ENCODE measurements around the gene CTBP1. TPM values are rescaled to one million over a fixed set of nuclear protein-coding genes. Genes with fewer than 3 reads are reported as not detected.
"Not testable (repeated sequence)": the region's sequence is repeated elsewhere in the genome, so short reads cannot be mapped to it uniquely, and the experiment has no call there.

The CTBP1 gene
- total RNA-seq, 1 experiment from 2014 or later = 136 TPM

DNA sequence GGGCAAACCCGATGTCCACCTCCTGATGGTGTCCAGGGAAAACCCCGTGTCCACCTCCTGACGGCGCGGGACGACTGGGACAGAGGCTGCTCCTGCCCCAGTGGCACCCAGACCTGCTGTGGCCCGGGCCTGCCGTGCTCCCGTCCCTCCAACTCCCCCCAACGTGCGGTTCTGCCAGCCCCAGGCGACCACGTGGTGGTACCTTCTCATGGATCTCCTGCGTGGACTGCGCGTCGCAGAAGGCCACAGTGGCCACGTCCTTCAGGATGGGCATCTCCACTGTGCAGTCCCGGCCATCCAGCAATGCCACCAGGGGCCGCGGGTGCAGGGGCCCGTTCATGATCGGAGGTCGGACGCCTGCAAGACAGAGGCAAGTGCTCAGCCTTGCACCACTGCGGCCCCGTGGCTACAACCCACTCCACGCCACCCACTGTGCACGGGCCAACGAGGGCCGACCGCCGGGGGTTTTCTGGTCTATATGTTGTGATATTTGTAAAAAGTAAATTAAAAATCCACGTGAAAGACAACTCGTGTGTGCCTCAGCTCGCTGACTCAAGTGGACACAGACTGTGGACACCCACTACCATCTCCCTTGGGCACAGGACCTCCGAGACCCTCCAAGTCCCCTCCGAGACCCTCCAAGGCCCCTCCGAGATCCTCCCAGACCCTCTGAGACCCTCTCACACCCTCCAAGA, 10.8 kb downstream of the CTBP1 start:
- H3T11ph ChIP-seq (ENCODE audit: low read length) = no peak overlapping the region
- no peaks in the 10 kb centered on the region for H3K23me2 ChIP-seq (ENCODE audit: insufficient read length, low read depth, low read length, poor library complexity, severe bottlenecking)
- H3K79me1 ChIP-seq (ENCODE audit: insufficient read depth, low read depth, low read length, poor library complexity, severe bottlenecking) = peaks cover 4% of the 10 kb centered on the region
- H3K27me3 ChIP-seq (ENCODE audit: insufficient read depth, low read length) = no peaks in the 10 kb centered on the region
- no peak overlapping the region for H4K5ac ChIP-seq (ENCODE audit: insufficient read length, low read depth, low read length)
- no peaks in the 10 kb centered on the region for H4K20me1 ChIP-seq (ENCODE audit: control insufficient read depth, insufficient read depth, insufficient read length)
- H3K56ac ChIP-seq (ENCODE audit: insufficient read length, low read depth, low read length) = no peak overlapping the region
- Mint-ChIP-seq H3K9me3 (no peaks in the 10 kb centered on the region), H3K36me3 (ENCODE audit: insufficient read depth in 1 of 3, low read depth in 3 of 3) (peaks cover 30 to 59% (median 55%) of the 10 kb centered on the region in 3 experiments; a peak in 6 of 7 replicates), H3K4me3 (no peak overlapping the region; a peak in 1 of 5 replicates), H3K4me1 (no peaks in the 10 kb centered on the region), H3K27ac (no peak overlapping the region), H3K27me3 (ENCODE audit: low read depth) (no peaks in the 10 kb centered on the region)
- H3K9me3 ChIP-seq (ENCODE audit: control insufficient read depth, low read depth, low read length) = no peaks in the 10 kb centered on the region
- no peak overlapping the region for H3K18ac ChIP-seq (ENCODE audit: insufficient read length, low read depth, low read length)
- H4K8ac ChIP-seq (replicated peaks; ENCODE audit: insufficient read length, low read depth, low read length) = no peak overlapping the region
- no peak overlapping the region for H2BK15ac ChIP-seq (ENCODE audit: low read depth, low read length)
- no peak overlapping the region for H2BK12ac ChIP-seq (ENCODE audit: insufficient read length, low read depth, low read length)
- no peak for DNase-seq
- no peak overlapping the region for H2AK5ac ChIP-seq (ENCODE audit: insufficient read length, low read length)
- H2BK20ac ChIP-seq (ENCODE audit: low read depth, low read length, poor library complexity, severe bottlenecking) = no peak overlapping the region
- TF ChIP-seq, protein P1, sequence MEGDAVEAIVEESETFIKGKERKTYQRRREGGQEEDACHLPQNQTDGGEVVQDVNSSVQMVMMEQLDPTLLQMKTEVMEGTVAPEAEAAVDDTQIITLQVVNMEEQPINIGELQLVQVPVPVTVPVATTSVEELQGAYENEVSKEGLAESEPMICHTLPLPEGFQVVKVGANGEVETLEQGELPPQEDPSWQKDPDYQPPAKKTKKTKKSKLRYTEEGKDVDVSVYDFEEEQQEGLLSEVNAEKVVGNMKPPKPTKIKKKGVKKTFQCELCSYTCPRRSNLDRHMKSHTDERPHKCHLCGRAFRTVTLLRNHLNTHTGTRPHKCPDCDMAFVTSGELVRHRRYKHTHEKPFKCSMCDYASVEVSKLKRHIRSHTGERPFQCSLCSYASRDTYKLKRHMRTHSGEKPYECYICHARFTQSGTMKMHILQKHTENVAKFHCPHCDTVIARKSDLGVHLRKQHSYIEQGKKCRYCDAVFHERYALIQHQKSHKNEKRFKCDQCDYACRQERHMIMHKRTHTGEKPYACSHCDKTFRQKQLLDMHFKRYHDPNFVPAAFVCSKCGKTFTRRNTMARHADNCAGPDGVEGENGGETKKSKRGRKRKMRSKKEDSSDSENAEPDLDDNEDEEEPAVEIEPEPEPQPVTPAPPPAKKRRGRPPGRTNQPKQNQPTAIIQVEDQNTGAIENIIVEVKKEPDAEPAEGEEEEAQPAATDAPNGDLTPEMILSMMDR (conservative IDR thresholded peaks at IDR 0.05) = no peak
- no peak overlapping the region for H3K23ac ChIP-seq (ENCODE audit: insufficient read length, low read depth, low read length)
- no peak overlapping the region for H2AFZ ChIP-seq (ENCODE audit: low read length)
- no peak overlapping the region for H2BK120ac ChIP-seq (ENCODE audit: low read depth, low read length, poor library complexity, severe bottlenecking)
- no peak overlapping the region for H3K9ac ChIP-seq (ENCODE audit: extremely low read depth, insufficient read length, low read length)
- peaks cover 8% of the 10 kb centered on the region; the same call in 1 of the 2 replicates for H3K79me2 ChIP-seq (ENCODE audit: insufficient read depth, low read length)
- no peak overlapping the region for H3K14ac ChIP-seq (ENCODE audit: insufficient read depth, low read length)
- H4K91ac ChIP-seq (ENCODE audit: insufficient read length, low read depth, low read length) = no peak overlapping the region
- no peak overlapping the region for H3K27ac ChIP-seq (ENCODE audit: insufficient read length, low read depth, low read length)
- no peak overlapping the region for H3K4ac ChIP-seq (ENCODE audit: low read depth, low read length)
- no peak overlapping the region for H2BK5ac ChIP-seq (ENCODE audit: insufficient read length, low read length)
- H3K4me2 ChIP-seq (ENCODE audit: insufficient read depth, insufficient read length, low read length) = no peak overlapping the region
- no peaks in the 10 kb centered on the region for H3K4me1 ChIP-seq (ENCODE audit: insufficient read depth, low read length)
- WGBS (ENCODE audit: extremely low coverage, insufficient read length, low lambda C conversion rate) = no CpG with 5 or more reads among the region's 39 CpGs

DNA sequence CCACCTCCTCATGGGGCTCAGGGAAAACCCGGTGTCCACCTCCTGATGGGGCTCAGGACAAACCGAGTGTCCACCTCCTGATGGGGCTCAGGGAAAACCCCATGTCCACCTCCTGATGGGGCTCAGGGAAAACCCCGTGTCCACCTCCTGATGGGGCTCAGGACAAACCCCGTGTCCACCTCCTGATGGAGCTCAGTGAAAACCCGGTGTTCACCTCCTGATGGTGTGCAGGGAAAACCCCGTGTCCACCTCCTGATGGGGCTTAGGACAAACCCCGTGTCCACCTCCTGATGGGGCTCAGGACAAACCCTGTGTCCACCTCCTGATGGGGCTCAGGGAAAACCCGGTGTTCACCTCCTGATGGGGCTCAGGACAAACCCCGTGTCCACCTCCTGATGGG, 11.7 kb downstream of the CTBP1 start:
- H3K9me3 Mint-ChIP-seq; H3K9me3 ChIP-seq (ENCODE audit: control insufficient read depth, low read depth, low read length); H3K4me2 ChIP-seq (ENCODE audit: insufficient read depth, insufficient read length, low read length); H3K79me2 ChIP-seq (ENCODE audit: insufficient read depth, low read length); H3K23ac ChIP-seq (ENCODE audit: insufficient read length, low read depth, low read length); H2BK12ac ChIP-seq (ENCODE audit: insufficient read length, low read depth, low read length); H3K4me1 ChIP-seq (ENCODE audit: insufficient read depth, low read length); DNase-seq; H3K9ac ChIP-seq (ENCODE audit: extremely low read depth, insufficient read length, low read length); H4K8ac ChIP-seq (replicated peaks; ENCODE audit: insufficient read length, low read depth, low read length); H3T11ph ChIP-seq (ENCODE audit: low read length); H3K27me3 Mint-ChIP-seq (ENCODE audit: low read depth); H3K4ac ChIP-seq (ENCODE audit: low read depth, low read length); H4K20me1 ChIP-seq (ENCODE audit: control insufficient read depth, insufficient read depth, insufficient read length); H2AK5ac ChIP-seq (ENCODE audit: insufficient read length, low read length); H3K27ac Mint-ChIP-seq; H3K14ac ChIP-seq (ENCODE audit: insufficient read depth, low read length); H3K4me3 Mint-ChIP-seq; H4K5ac ChIP-seq (ENCODE audit: insufficient read length, low read depth, low read length); H3K27ac ChIP-seq (ENCODE audit: insufficient read length, low read depth, low read length); H2BK20ac ChIP-seq (ENCODE audit: low read depth, low read length, poor library complexity, severe bottlenecking); H4K91ac ChIP-seq (ENCODE audit: insufficient read length, low read depth, low read length); H3K23me2 ChIP-seq (ENCODE audit: insufficient read length, low read depth, low read length, poor library complexity, severe bottlenecking); H3K79me1 ChIP-seq (ENCODE audit: insufficient read depth, low read depth, low read length, poor library complexity, severe bottlenecking); H3K18ac ChIP-seq (ENCODE audit: insufficient read length, low read depth, low read length); H2BK15ac ChIP-seq (ENCODE audit: low read depth, low read length); H2AFZ ChIP-seq (ENCODE audit: low read length); H3K56ac ChIP-seq (ENCODE audit: insufficient read length, low read depth, low read length); H3K27me3 ChIP-seq (ENCODE audit: insufficient read depth, low read length); H2BK120ac ChIP-seq (ENCODE audit: low read depth, low read length, poor library complexity, severe bottlenecking); H2BK5ac ChIP-seq (ENCODE audit: insufficient read length, low read length); H3K4me1 Mint-ChIP-seq: not testable (repeated sequence)
- WGBS (ENCODE audit: extremely low coverage, insufficient read length, low lambda C conversion rate) = no CpG with 5 or more reads among the region's 9 CpGs
- peaks cover 30 to 66% (median 61%) of the 10 kb centered on the region in 3 experiments; a peak in 6 of 7 replicates for H3K36me3 Mint-ChIP-seq (ENCODE audit: insufficient read depth in 1 of 3, low read depth in 3 of 3)

Data from H9 (cell line).